Germinal center (tissue), 1 donor: ENCODE results near the gene MEAF6.

Experiments
- DNase-seq: peaks from one replicate; pipeline ENCODE4 v3.0.0; 2012; ENCODE audit warnings: mixed read lengths, low spot score

The MEAF6 gene

GRCh38 chr1:37473431-37474045 lies 41.0 kb downstream of the MEAF6 start:
- DNase-seq, result peak; percentile 53

DNA sequence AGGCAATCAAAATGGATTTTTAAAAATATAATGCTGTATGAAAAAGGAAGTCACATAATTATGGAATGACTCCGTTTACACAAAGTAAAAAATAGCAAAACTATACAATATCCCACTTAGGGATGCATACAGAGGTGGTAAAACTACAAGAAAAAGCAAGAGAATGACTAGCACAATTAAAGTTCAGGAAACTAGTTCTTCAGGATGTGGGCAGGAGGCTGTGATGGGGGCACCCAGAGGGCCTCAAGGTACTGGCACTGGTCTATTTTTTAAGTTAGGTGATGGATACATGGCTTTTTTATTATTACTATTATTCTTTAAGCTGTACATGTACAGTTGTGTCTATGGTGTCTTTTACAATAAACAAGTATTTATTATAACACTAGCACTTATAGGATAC lies 41.6 kb downstream of the MEAF6 start:
- no peak for DNase-seq

- no peak for DNase-seq
Observed at GRCh38 chr1:37472281-37472680, 42.3 kb downstream of the MEAF6 start.

DNA sequence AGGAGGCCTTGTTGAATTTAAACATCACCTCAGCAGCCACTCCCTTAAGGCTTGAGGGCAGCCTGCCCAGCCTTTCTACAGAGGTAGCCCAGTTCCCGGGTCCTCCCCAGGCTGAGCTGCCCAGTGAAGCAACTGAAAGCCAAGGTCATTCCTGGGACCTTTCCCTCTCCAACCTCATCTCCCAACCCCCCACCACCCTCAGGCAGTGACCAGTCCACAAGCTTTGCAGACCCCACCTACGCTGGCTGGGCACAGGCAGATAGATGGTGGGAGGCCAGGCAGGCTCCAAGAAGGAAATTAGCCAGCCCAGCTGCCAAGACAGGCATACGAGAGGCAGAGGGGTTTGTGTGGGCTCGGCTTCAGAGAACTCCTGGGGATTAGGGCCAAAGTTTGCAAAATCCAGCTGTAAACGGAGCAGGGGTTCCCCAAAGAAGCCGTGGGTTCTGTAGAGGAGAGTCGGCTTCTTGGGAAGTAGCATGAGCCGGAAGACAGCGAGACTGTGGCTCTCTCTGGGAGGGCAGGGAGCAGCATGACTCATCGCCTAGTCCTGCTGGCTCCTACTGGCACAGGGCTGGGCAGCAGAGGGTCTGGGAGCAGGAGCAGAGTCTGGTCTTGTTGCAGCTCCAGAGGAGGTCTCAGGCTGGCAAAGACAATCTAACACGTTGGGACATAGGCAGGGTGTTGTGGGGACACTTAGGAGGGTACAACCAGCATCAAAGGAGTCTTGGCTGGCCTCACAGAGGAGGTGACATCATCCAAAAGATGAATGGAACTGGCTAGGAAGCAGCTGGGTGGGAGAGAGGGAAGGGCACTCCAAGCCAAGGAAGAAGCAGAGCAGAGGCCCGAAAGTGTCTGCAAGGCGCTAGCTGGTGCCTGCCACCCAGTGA lies 43.0 kb downstream of the MEAF6 start:
- no peak for DNase-seq

DNA sequence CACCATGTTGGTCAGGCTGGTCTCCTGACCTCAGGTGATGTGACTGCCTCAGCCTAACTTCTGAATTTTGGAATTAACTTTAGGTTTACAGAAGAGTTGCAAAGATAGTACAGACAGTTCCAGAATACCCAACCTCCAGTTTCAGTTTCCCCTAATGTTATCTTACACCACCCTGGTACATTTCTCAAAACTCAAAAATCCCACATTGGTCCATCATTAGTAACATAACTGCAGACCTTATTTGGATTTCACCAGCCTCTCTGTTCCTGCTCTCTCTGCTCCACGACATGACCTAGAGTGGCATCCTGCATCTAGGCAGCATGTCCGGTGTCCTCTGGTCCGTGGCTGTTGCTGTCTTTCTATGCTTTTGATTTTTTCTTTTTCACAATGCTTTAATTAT lies 45.2 kb downstream of the MEAF6 start:
- DNase-seq, result no peak

DNA sequence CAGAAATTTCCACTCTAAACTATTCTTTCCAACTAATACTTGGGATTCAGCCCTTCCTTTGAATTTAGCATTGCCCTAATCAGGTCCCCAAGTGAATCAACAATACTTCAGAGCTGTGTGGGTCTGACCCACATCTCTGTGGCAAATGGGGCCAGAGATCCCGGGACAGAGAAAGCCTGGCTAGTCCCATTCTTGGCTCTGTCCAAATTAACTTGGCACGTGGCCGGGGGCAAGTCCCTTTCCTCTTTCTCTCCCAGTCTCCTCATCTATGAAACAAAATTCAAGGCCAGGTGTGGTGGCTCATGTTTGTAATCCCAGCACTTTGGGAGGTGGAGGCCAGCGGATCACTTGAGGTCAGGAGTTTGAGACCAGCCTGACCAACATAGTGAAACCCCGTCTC lies 46.5 kb downstream of the MEAF6 start:
- DNase-seq, result no peak

DNA sequence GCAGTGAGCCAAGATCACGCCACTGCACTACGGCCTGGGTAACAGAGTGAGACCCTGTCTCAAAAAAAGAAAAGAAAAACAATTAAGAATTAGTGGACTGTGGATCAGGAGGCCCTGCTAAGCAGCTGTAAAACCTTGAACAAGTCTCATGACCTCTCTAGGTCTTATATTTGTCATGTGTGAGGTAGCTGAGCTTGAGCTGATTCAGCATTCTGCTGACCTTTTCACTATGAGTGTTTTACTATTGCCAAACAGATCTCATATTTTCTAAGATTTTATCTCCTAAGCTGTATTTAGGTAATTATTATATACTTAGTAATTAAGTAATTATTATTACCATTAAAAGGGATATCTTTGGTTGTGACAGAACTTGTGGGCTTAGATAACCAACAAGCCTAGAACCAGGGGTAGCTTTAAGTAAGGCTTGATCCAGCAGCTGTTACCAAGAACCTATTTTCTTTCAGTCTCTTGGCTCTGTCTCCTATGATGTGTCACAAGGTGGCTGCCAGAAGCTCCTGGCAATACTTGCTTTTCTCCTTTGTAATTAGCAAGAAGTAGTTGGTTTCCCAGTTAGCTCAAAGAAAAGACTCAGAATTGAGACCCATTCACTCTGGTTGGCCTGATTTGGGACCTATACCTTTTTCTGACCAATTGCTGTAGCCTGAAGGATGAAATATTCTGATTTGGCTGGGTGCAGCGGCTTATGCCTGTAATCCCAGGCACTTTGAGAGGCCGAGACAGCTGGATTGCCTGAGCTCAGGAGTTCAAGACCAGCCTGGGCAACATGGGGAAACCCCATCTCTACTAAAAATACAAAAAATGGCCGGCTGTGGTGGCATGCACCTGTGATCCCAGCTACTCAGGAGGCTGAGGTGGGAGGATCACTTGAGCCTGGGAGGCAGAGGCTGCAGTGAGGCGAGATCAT lies 48.7 kb downstream of the MEAF6 start:
- no peak for DNase-seq

GRCh38 chr1:37464443-37464842 lies 50.1 kb downstream of the MEAF6 start:
- DNase-seq, result no peak

DNA sequence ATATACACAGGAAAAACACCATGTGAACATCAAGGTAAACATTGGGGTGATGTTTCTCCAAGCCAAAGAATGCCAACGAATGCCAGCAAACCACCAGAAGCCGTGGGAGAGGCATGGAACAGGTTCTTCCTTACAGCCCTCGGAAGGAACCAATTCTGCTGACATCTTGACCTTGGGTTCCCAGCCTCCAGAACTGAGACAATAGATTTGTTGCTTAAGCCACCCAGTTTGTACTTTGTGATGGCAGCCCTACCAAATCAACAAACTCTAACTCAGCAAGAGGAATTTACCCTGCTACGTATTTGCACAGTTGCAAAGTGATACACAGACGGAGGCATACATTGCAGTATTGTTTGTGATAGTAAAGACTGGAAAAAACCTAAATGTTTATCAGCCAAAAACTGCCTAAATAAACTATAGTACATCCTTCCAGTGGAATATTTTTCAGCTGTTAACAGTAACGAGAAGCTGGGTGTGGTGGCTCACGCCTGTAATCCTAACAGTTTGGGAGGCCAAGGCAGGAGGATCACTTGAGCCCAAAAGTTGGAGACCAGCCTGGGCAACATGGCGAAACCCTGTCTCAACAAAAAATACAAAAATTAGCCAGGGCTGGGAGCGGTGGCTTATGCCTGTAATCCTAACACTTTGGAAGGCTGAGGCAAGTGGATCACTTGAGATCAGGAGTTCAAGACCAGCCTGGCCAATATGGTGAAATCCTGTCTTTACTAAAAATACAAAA lies 52.7 kb downstream of the MEAF6 start:
- DNase-seq, result no peak

- no peak for DNase-seq
Observed at GRCh38 chr1:37458551-37458950, 56.0 kb downstream of the MEAF6 start.

- no peak for DNase-seq
Observed at GRCh38 chr1:37456614-37457013, 58.0 kb downstream of the MEAF6 start.

DNA sequence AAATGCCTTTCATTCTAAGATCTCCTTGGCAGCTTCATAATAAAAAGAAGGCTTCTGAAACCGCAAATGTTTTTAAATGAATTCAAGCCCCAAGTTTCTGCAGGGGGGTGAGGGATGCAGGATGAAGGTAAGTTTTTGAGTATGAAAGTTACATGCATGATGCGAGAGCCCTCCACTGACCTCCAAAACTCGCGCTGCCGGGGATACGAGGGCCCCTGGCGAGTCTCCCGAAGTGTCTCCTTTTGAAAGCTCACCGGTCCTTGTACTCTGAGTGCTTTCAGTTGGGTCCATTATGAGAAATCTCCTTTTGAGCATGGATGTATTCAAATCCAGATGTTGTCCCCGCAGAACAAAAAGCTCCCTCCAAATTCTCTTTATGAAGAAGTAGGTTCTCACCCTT lies 59.0 kb downstream of the MEAF6 start:
- DNase-seq, result no peak

DNA sequence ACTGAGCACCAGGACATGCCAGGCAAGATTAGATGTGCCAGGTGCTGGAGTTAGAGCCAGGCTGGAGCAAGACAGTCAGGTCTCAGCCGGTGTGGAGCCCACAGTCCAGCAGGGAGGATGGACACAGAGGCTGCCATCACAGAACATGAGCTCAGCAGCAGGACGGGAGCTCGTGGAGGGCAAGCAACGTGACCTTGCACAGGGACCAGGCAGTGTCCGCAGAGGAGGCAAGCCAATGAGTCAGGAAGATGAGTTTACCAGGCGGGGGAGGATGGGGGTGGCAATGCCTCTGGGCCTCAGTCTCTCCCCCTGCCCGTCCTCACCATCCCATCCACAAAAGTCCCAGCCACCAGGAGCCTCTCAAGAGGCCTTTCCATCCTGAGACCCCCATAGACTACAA lies 60.9 kb downstream of the MEAF6 start:
- DNase-seq, result no peak

DNA sequence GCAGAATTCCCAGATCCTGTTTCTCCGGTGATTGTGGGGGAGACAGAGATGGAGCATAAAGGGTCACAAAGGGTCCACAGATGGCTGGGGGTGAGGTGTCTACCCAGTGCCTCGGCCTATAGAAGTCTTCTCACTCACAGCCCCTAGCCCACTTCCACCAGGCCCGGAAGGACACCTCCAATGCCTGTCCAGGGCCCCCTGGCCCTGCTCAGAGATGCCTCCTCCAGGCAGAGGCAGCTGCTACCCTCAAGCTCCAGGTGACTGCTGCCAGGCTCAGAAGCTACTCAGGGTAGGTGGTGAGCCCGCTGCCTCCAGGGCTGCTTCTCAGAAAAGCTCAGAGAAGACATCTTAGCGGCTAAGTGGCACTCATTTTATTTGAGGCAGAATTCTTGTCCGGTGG lies 62.1 kb downstream of the MEAF6 start:
- DNase-seq, result no peak

GRCh38 chr1:37449936-37450335 lies 64.6 kb downstream of the MEAF6 start:
- no peak for DNase-seq

DNA sequence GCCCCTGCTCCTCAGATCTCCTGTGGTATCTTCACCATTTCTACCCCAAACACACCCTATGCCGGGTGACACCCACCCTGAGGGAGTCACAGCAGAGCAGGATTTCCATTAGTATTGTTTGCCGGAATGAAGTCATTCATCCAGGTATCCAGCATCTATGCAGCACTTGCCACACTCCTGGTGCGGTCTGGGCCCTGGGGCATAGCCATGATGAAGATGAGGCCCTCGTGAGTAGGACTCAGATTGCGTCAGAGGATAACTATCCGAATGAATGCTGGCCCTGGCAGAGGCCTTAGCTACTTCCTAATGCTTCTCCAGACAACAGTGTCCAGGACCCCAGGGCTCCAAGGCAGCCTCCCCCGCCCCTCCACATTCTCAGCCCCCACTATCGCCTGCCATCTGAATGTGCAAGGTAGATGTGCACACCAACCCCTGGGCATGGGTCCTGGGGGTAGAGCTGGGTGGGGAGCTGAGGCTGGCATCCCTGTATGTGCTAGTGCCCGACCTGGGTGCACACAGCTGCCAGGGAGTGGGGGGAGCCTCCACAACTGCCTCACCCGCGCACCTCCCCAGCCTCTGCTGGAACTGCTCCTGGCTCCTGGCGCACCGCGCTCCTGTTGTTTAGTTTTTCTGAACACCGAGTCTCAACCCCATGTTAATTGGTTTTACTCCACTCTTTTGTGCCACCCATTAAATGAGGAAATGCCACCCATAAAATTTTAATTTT lies 65.7 kb downstream of the MEAF6 start:
- no peak for DNase-seq

- no peak for DNase-seq
Observed at GRCh38 chr1:37448185-37448584, 66.4 kb downstream of the MEAF6 start.

DNA sequence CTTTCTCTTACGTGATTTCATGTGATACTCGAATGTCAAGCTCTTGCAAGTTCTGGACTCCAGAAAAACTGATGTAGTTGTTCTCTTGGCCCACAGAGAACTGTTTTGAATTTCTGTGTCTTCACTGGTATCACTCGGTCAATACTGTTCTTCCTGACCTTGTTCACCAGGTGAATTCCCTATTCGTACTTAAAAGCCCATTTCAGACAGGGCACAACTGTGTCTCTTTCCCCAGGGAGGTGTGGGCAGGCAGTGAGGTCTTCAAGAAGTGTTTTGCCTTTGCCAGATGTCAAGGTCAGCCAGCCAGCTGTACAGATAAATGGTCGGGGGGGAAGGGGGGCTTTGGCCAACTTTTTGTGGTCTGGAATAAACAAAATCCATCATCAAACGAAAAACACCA lies 67.7 kb downstream of the MEAF6 start:
- no peak for DNase-seq

- no peak for DNase-seq
Observed at GRCh38 chr1:37442644-37443043, 71.9 kb downstream of the MEAF6 start.
